PC-9 (cell line): ENCODE results near the gene MBNL2.

Experiments used
- CTCF ChIP-seq: fragments of 200-600 bp; sonication (generic); conservative IDR thresholded peaks from 2 replicates; pipeline ENCODE4 v1.6.1; 2017; ENCODE audit warnings: mixed run types, antibody characterized with exemption, mild to moderate bottlenecking, moderate library complexity
- EZH2 ChIP-seq: fragments of 200-600 bp; sonication (generic); IDR thresholded peaks from 2 replicates; pipeline ENCODE4 v1.8.0; 2017; ENCODE audit warnings: antibody characterized with exemption, low read depth

- TF ChIP-seq EZH2: no peak
- no peak for TF ChIP-seq CTCF
Observed at GRCh38 chr13:97225533-97225932, 3.4 kb downstream of the MBNL2 start.
